GM11168 (cell line): Measurements from ENCODE around the gene MRAS.

Experiments used
- in situ Hi-C: fragments of 300-500 bp; cut with MboI; formaldehyde crosslinking; loops from one replicate; pipeline ENCODE4 v1.12.0; 2022; ENCODE audit warnings: low sequenced_read_pairs; ENCODE audit not compliant: unreplicated experiment

MRAS gene

GRCh38 chr3:138384531-138384930 lies 36.2 kb downstream of the MRAS start:
- in situ Hi-C loops: no loop called here

DNA sequence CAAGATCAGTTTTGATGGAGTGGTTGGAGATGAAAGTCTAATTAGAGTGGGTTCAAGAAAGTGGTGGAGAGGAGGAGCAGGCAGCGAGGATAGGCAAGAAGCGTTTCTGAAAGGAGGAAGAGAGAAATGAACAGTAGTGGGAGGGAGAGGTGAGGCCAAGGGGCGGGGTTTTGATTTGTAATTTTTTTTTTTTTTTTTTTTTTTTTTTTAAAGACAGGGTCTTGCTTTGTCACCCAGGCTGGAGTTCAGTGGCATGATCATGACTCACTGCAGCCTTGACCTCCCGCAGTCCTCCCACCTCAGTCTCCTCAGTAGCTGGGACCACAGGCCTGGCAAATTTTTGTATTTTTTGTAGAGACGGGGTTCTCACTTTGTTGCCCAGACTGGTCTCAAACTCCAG lies 36.6 kb downstream of the MRAS start:
- in situ Hi-C loops: no loop called here

DNA sequence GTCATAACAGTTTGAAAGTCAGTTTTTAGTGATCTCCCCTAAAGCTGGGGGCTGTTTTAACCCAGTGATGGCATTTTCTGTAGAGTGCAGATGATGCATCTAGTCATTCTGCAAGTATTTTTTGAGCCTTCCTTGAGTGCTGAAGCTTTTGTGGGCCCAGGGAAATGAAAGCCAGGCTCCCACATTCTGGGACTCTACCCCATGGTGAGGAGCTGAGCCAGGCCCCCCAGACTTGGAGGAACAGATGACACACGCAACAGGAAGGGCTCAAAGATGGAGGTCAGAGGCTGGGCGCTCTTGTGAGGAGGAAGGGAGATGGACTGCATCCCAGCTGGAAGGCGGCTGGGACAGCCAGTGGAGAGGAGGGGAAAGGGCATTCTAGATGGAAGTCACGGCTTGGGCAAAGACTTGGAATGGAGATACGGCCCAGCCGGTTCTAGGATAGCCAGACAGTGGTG lies 40.8 kb downstream of the MRAS start:
- in situ Hi-C loops: no loop called here

DNA sequence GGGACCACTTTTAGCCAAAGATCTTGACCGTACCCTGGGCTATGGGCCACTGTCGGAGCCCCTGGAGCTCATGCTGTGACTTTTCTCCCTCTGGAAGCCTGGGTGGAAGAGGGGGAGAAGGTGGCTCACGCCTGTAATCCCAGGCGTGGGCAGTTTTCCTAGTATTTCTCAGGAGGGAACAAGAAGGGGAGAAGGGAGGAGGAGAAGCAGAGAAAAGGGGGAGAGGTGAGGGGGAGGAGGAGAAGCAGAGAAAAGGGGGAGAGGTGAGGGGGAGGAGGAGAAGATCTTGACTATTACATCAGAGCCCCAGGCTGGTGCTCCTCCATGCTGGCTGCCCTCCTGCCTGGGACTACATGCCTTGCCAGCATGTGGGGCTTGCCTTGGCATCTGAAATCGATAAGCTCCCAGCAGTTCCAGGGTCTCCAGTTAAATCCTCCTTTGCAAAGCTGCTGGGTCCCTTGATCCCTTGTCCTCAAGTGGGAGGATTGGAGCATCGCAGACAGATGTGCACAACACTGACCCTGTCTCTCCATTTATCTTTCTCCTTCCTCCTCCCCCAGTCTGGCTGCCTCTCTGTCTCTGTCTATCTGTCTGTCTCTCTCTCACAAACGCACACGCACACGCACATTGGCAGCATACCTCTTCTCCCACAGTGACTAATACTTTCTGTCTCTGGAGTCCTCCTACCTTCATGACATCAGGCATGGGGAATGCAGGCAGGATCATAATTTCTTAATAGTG lies 41.6 kb downstream of the MRAS start:
- in situ Hi-C loops: no loop called here

- in situ Hi-C loops: no loop called here
These were observed 42.2 kb downstream of the MRAS start for GRCh38 chr3:138390582-138390932.

GRCh38 chr3:138394156-138394555 lies 45.8 kb downstream of the MRAS start:
- in situ Hi-C loops: no loop called here

GRCh38 chr3:138394686-138395085 lies 46.3 kb downstream of the MRAS start:
- in situ Hi-C loops: no loop called here

DNA sequence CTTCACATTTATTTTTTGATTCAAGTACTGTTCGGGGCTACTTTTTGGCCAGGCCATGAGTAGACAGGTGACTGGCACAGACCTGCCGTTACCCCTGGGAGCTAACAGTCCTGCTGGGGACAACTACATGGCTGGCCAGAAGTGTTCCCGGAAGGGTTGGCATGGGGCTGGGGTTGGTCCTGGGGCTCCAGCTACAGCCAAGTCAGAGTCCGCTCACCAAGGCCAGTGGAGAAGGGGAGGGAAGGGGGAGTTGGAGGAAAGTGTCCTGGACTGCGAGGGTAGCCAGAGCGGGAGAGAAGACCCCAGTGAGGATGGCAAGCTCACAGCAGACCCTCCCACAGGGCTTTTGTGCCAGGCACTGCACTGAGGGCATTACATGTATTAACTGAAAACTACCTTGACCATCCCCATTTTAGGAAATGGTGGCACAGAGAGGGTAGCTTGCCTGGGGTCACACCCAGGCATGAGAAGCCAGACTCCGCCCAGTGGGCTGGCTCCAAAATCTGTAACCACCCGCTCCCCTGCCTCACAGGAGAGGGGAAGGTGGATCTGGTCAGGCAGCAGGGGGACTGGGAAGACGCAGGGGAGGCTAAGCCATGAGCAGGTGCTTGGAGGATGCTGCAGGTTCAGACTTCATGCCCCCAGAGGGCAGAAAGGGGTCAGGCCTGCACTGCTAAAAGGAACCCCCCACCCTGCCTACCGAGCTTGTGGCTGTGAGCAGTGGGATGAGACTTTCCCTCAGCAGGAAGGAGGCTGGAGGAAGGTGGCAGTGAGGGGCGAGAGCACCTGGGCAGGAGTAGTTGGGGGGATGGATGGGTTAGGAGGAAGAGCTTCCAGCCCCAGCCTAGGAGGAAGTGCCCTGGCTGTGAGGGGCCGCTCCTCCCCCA lies 47.7 kb downstream of the MRAS start:
- in situ Hi-C loops: no loop called here

DNA sequence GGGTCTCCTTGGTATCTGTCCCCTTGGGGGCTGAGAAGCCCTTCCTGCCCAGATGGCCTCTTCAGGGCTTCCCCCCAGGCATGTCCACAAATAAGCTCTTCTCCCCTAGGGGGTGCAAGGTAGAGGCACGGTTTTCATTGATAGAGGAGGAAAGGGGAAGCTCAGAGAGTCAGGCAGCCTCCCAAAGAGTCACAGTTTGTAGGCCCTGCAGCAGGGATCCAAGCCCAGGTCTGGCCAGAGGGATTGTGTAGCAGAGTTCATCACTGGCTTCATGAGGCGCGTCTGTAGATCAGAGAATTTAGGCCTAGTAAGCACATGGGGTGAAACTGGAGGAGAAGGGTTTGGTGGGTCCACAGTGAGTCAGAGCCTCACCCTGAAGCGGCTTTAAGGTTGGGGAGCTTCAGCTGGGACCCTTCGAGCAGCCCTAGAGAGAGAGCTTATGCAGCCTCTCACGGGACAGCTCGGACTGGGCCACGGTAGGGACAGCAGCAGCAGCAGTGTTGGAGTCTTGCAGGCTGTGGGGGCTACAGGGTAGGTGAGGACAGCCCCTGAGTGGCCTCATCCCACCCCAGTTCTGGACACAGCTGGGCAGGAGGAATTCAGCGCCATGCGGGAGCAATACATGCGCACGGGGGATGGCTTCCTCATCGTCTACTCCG lies 48.5 kb downstream of the MRAS start:
- in situ Hi-C loops: no loop called here

GRCh38 chr3:138397983-138398382 lies 49.6 kb downstream of the MRAS start:
- in situ Hi-C loops: no loop called here

GRCh38 chr3:138398791-138399575 lies 50.6 kb downstream of the MRAS start:
- in situ Hi-C loops: no loop called here

DNA sequence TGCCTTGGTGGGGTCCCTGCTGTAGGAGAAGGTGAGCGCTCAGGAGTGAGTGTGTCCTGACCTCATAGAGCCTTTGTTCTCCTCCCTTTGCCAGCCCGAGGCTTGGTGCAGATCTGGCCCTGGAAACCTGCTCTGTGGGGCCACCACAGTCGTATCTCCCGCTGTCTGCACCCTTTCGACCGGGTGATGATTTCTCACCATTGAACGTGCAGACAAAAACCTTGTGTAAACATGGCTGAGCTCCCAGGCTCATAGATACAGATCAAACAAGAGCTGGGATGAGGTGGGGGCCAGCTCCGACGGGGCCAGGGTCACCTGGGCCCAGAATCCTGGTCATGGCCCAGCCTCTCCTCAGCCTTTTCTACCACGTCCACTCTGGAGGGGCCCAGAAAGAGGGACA lies 51.4 kb downstream of the MRAS start:
- in situ Hi-C loops: no loop called here

GRCh38 chr3:138400651-138401070 lies 52.3 kb downstream of the MRAS start:
- in situ Hi-C loops: no loop called here

GRCh38 chr3:138401834-138402233 lies 53.5 kb downstream of the MRAS start:
- in situ Hi-C loops: no loop called here

DNA sequence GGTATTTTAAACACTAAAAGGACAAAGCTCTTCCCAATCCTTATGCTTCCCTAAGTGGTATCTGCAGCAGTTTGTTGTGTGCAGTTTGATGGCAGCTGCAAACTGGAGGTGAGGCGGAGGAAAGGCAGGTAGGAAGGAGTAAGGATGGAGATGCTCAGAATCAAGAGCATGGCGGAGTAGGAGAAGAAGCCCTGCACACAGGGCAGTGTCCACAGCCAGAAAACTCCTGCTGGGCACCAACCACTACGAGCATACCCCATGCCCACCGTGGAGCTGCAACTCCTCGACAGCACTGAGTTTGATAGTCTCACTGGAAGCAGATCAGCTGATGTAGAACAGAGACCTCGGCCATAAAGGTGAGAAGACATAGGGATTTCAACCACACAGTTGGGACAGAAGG lies 55.7 kb downstream of the MRAS start:
- in situ Hi-C loops: no loop called here

DNA sequence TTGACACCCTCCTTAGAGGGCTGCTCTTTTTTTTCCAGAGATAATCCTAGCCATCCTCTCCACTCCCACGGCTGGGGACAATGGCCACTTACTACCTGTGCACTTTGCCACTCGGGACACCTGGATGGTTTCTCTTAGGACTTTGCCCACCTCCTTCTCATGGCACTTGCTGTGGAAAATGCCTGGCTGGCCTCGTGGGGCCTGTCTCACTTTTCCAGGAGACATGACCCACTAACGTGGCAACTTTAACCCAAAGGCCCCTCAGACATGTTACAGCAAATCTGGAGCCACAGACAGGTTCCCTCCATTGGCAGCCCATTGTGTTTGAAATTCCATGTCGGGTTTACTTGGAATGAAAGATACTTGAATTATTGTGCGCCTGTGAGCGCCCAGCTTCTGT lies 56.6 kb downstream of the MRAS start:
- in situ Hi-C loops: no loop called here

DNA sequence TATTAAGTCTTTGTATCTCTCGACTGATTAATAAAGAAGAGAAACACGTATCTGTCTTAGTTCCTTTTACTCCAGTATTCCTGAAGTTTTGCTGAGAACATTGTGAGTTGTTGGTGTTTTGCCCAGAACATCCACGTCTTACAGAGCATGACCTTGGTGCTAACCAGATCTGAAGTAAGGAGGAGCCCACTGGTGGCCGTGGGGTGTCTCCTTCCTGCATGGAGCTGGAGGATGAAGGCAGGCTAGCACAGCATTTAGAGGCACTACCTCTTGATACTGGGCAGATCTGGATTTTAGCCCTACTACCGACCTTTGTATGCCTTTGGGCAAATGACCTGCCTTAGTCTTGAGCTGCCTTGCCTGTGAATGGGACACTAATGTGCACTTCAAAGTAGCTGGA lies 57.1 kb downstream of the MRAS start:
- in situ Hi-C loops: no loop called here

GRCh38 chr3:138406606-138407005 lies 58.2 kb downstream of the MRAS start:
- in situ Hi-C loops: no loop called here

DNA sequence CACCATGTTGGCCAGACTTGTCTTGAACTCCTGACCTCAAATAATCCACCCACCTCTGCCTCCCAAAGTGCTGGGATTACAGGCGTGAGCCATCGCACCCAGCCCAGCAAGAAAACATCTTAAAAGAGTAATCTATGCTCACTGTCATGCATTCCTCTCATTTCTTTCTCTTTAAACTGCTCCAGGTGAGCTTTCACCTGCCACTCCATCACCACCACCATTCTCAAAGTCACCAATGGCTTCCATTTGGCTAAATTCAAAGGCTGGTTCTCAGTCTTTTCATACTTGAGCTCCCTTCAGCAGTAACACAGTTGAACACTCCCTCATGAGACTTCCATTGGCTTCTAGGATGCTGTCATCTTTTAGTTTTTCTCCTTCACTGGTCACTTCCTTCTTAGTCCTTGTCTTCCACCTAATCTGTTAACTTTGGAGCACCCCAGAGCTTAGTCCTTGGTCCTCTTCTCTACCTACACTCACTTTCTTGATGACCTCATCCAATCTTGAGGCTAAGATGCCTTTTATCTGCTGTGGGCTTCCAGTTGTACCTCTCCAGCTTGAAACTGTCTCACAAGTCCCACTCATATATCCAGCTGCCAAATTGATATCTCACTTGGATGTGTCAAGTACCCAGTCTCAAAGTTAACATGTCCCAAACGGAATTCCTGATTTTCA lies 59.0 kb downstream of the MRAS start:
- in situ Hi-C loops: no loop called here
